NCI-H1048 (cell line): ENCODE data around the gene HTR3E.
"Not testable (repeated sequence)": the region's sequence is repeated elsewhere in the genome, so short reads cannot be mapped to it uniquely, and the experiment has no call there.

ENCODE experiments used
- DNase-seq: peaks from one replicate; lab custom pipeline; 2025; lab: John Stamatoyannopoulos, UW

The HTR3E gene

GRCh38 chr3:184116017-184116416 is 19.2 kb downstream of the HTR3E start:
- DNase-seq: no peak

GRCh38 chr3:184117636-184118035 is 20.8 kb downstream of the HTR3E start:
- no peak for DNase-seq

GRCh38 chr3:184121031-184121430 is 24.2 kb downstream of the HTR3E start:
- not testable (repeated sequence) for DNase-seq

- DNase-seq: no peak
These were observed 29.1 kb downstream of the HTR3E start for GRCh38 chr3:184126006-184126405.

- no peak for DNase-seq
These were observed 32.1 kb downstream of the HTR3E start for GRCh38 chr3:184129012-184129411.

GRCh38 chr3:184132945-184133344 is 36.1 kb downstream of the HTR3E start:
- no peak for DNase-seq

- DNase-seq: peak; percentile 52
These were observed 37.2 kb downstream of the HTR3E start for GRCh38 chr3:184133840-184134745.

- no peak for DNase-seq
These were observed 37.9 kb downstream of the HTR3E start for GRCh38 chr3:184134746-184135148.

GRCh38 chr3:184135149-184135910 is 38.5 kb downstream of the HTR3E start, which contains the start of gene EIF2B5:
Gene EIF2B5, plus strand, starts transcription at chr3:184135358. Its CDS starts 28 bp downstream, at chr3:184135386.
- peak; percentile 63 for DNase-seq

GRCh38 chr3:184135911-184136260 is 39.0 kb downstream of the HTR3E start:
- no peak for DNase-seq

- DNase-seq: no peak
These were observed 43.6 kb downstream of the HTR3E start for GRCh38 chr3:184140436-184140835.

- no peak for DNase-seq
These were observed 45.3 kb downstream of the HTR3E start for GRCh38 chr3:184142199-184142598.

- no peak for DNase-seq
These were observed 46.5 kb downstream of the HTR3E start for GRCh38 chr3:184143327-184143726.

- no peak for DNase-seq
These were observed 47.6 kb downstream of the HTR3E start for GRCh38 chr3:184144505-184144904.

- no peak for DNase-seq
These were observed 48.3 kb downstream of the HTR3E start for GRCh38 chr3:184145111-184145524.

- DNase-seq: no peak
These were observed 48.9 kb downstream of the HTR3E start for GRCh38 chr3:184145751-184146270.

- no peak for DNase-seq
These were observed 51.2 kb downstream of the HTR3E start for GRCh38 chr3:184148076-184148475.

GRCh38 chr3:184149123-184149522 is 52.3 kb downstream of the HTR3E start:
- DNase-seq: no peak

- not testable (repeated sequence) for DNase-seq
These were observed 52.9 kb downstream of the HTR3E start for GRCh38 chr3:184149770-184150169.

GRCh38 chr3:184154885-184155643 is 58.2 kb downstream of the HTR3E start, which contains the start of gene DVL3:
Gene DVL3, plus strand, starts transcription at chr3:184155377. Its CDS starts 259 bp downstream, at chr3:184155636.
- no peak for DNase-seq

- DNase-seq: no peak
These were observed 59.0 kb downstream of the HTR3E start for GRCh38 chr3:184155644-184156521.
